AG09309 (cell line): ENCODE data around the gene RPS6KA3.
"Not testable (repeated sequence)": the region's sequence is repeated elsewhere in the genome, so short reads cannot be mapped to it uniquely, and the experiment has no call there.

Experiments
- DNase-seq: peaks from one replicate; pipeline ENCODE4 v3.0.0-alpha.2; 2010; ENCODE audit warnings: low read depth
- H3K4me3 ChIP-seq: 2 replicates; pipeline ENCODE4 v1.5.1; 2011; ENCODE audit warnings: mild to moderate bottlenecking, low read depth, low read length, moderate library complexity; ENCODE audit not compliant: control insufficient read depth
- CTCF ChIP-seq: IDR thresholded peaks from 2 replicates; pipeline ENCODE4 v1.5.1; 2011; ENCODE audit warnings: mild to moderate bottlenecking, low read depth, low read length, inconsistent platforms; ENCODE audit not compliant: insufficient read depth, control insufficient read depth; ENCODE audit errors: missing control alignments

Gene RPS6KA3

GRCh38 chrX:20254712-20255299 is 11.9 kb downstream of the RPS6KA3 start:
- no peak for TF ChIP-seq CTCF
- no peak for DNase-seq
- H3K4me3 ChIP-seq: no peak overlapping the region

GRCh38 chrX:20253232-20253543 is 13.5 kb downstream of the RPS6KA3 start:
- no peak overlapping the region for H3K4me3 ChIP-seq
- no peak for TF ChIP-seq CTCF
- no peak for DNase-seq

- TF ChIP-seq CTCF: peak; percentile 84
- no peak overlapping the region for H3K4me3 ChIP-seq
- DNase-seq: no peak
Measured at GRCh38 chrX:20252381-20253231, 14.1 kb downstream of the RPS6KA3 start.

GRCh38 chrX:20251691-20252090 is 15.0 kb downstream of the RPS6KA3 start:
- no peak overlapping the region for H3K4me3 ChIP-seq
- TF ChIP-seq CTCF: no peak
- no peak for DNase-seq

GRCh38 chrX:20250146-20250545 is 16.6 kb downstream of the RPS6KA3 start:
- H3K4me3 ChIP-seq, DNase-seq: not testable (repeated sequence)

GRCh38 chrX:20248592-20249192 is 18.0 kb downstream of the RPS6KA3 start:
- DNase-seq: no peak
- no peak overlapping the region for H3K4me3 ChIP-seq
- no peak for TF ChIP-seq CTCF

GRCh38 chrX:20244931-20245330 is 21.8 kb downstream of the RPS6KA3 start:
- H3K4me3 ChIP-seq: no peak overlapping the region
- TF ChIP-seq CTCF: no peak
- DNase-seq: no peak
